HG03039 (cell line): ENCODE results near the gene BIRC3.
"Not testable (repeated sequence)": the region's sequence is repeated elsewhere in the genome, so short reads cannot be mapped to it uniquely, and the experiment has no call there.

ENCODE experiments used
- ATAC-seq: cut with Tn5 transposase; IDR thresholded peaks from one replicate; pipeline ENCODE4 v1.9.1; 2021; ENCODE audit warnings: mild to moderate bottlenecking, moderate library complexity; ENCODE audit not compliant: unreplicated experiment

Gene BIRC3

DNA sequence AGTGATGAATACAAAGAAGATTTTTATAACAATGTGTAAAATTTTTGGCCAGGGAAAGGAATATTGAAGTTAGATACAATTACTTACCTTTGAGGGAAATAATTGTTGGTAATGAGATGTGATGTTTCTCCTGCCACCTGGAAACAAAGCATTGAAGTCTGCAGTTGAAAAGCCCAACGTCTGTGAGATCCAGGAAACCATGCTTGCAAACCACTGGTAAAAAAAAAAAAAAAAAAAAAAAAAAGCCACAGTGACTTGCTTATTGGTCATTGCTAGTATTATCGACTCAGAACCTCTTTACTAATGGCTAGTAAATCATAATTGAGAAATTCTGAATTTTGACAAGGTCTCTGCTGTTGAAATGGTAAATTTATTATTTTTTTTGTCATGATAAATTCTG lies 5.3 kb downstream of the BIRC3 start:
- ATAC-seq, result no peak

DNA sequence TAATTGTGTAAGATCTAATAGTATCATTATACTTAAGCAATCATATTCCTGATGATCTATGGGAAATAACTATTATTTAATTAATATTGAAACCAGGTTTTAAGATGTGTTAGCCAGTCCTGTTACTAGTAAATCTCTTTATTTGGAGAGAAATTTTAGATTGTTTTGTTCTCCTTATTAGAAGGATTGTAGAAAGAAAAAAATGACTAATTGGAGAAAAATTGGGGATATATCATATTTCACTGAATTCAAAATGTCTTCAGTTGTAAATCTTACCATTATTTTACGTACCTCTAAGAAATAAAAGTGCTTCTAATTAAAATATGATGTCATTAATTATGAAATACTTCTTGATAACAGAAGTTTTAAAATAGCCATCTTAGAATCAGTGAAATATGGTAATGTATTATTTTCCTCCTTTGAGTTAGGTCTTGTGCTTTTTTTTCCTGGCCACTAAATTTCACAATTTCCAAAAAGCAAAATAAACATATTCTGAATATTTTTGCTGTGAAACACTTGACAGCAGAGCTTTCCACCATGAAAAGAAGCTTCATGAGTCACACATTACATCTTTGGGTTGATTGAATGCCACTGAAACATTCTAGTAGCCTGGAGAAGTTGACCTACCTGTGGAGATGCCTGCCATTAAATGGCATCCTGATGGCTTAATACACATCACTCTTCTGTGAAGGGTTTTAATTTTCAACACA lies 6.4 kb downstream of the BIRC3 start:
- no peak for ATAC-seq

DNA sequence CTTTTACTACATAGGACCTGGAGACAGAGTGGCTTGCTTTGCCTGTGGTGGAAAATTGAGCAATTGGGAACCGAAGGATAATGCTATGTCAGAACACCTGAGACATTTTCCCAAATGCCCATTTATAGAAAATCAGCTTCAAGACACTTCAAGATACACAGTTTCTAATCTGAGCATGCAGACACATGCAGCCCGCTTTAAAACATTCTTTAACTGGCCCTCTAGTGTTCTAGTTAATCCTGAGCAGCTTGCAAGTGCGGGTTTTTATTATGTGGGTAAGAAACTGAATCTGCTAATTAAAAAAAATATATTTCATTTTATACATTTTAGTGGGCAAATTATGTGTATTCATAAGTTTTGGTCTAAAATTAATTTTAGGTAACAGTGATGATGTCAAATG lies 7.8 kb downstream of the BIRC3 start:
- no peak for ATAC-seq

DNA sequence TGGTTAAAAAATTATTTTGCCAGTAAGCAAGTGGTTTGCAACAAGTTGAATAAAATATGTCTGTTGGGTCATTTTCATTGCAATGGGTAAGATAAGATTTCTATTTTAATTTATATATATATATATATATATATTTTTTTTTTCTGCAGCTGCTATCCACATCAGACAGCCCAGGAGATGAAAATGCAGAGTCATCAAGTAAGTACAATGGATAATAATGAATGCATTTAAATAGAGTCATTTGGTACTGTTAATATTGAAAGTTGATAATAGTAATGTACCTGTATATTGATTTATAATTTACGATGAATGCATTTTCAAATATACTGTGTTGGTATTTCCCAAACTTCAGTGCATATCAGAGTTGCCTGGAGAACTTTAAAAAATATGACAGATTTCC lies 11.5 kb downstream of the BIRC3 start:
- no peak for ATAC-seq

DNA sequence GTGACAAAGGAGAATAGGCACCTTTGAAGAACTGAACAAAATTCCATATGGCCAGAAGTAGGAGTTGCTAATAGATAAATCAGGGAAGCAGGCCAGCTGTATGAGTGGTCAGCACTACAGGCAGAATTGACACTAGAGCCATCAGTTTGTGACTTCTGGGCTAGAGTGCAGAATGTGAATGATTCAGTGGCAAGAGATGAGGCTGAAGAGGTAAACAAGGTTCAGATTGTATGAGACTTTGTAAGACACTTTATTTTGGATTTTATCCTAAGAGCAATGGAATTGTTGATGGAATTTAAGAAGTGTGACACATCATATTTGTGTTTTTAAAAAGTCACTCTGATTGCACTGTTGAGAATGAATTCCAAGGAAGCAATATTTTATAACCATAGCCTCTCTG lies 12.9 kb downstream of the BIRC3 start:
- ATAC-seq, result no peak

DNA sequence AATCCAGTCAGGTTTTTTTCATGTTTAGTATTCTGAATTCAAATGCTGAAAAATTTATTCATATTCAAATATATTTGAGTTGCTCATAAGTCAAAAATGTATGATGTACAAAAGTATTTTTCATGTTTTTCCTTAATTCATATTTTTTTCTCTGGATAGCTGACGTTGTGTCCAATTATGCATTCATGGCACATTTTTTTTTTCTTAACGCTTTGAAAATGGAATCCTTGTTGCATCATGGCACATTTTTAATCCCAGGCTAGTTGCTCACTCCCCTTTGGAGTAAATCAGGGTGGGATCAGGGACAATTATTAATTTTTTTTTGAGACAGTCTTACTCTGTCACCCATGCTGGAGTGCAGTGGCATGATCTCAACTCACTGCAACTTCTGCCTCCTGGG lies 14.1 kb downstream of the BIRC3 start:
- ATAC-seq, result no peak

DNA sequence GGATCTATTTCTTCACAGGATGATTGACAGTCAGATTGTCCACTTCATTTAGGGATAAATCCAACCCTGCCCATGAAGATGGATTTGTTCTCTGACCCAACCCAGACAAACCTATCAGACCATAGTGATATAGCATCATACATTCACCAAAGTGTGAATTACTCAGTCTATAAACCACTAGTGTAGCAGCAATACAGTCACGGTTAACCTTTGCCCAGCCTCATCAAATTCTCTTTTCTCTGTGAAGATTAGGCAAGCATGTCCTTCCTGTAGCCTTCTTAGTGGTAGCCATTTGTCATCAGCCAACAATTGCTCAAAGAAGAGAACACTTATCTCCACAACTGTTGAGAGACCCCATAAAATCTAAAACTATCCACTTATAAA lies 15.3 kb downstream of the BIRC3 start:
- no peak for ATAC-seq

DNA sequence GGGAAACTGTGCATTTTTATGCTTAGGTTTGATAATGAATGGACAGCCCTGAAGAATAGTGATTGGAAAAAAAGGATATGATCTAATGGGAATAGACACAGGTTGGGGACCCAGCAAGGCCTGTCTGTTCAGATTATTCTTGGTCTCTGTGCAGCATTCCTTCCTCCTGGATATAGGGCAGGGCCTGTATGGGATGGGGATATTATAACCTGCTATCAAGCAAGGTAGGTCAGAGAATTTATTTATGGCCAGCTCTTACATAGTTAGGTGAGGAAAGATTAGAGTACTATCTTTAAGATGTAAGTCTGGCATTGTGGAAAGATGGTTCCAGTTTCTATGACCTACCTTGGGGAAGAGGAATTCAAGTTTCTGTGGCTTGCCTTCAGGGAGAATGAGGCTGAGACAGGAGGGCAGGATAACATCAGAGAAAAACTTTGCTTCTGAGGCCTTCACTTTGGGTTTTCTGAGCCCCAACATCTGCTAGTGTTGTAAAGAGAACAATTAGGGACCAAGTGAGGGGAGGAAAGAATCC lies 21.3 kb downstream of the BIRC3 start:
- no peak for ATAC-seq

DNA sequence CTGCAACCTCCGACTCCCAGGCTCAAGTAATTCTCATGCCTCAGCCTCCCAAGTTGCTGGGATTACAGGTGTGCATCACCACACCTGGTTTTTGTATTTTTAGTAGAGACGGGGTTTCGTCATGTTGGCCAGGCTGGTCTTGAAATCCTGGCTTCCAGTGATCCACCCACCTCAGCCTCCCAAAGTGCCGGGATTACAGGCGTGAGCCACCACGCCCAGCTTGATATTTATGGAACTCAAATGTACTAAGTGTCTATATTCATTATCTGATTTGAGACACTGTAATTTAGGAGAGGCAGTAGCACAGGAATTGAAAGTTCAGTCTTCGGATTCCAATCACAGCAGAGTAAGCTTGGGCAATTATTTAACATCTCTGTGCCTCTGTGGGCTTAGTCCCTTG lies 24.0 kb downstream of the BIRC3 start:
- ATAC-seq, result not testable (repeated sequence)

DNA sequence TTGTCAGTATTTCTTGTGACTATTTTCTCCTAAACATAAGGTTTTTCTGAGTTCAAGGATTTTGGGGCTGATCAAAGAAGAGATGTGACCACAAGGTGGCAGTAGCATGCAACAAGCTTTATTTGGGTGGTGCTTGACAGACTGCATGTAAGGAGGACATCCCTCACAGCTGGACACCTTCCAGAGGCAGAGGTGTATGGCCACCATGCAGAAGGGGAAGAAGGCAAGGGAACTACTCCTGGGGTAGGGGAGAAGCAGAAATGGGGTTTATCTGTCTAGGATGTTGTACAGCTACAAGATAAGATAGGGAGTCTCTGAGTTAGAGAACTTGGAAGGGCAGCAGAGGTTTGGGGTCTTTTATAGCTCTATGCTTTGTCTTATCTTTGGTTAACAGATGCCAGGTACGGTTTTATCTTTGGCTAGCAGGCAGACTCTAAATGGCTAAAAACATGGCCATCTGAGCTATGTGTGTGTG lies 24.6 kb downstream of the BIRC3 start:
- no peak for ATAC-seq

DNA sequence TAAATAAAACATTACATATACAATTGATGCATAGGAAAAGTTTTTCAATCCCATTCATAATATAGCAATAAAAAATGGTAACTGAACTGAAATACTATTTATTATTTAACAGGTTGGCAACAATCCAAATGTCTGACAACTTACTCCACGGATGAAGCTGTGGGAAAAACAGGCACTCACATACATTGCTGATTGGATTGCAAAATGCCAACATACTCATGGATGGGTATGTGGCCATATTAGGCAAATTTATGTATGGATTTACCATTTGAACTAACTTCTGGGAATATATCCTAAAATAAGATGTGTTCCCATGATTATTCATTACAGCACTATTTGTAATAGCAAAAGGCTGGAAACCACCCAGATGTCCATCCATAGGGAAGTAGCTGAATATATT lies 26.5 kb downstream of the BIRC3 start:
- ATAC-seq, result no peak

DNA sequence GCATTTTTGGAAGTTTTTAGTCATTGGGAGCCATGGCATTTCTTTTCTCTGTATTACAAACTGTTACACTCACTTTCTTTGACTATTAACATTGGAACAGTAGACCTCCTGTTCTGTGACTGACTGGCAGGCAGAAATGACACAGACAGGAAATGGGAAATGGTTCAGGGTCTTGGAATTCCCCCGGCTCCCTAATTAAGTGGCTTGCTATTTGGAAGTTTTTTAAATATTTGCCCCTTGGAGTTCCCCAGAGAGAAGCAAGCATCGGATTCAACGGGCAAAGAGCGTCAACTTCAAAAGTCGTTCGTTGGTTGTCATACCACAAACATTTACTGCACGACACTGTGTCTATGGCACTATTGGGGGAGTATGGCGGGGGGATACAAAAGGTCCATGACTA lies 28.6 kb downstream of the BIRC3 start:
- ATAC-seq, result no peak

DNA sequence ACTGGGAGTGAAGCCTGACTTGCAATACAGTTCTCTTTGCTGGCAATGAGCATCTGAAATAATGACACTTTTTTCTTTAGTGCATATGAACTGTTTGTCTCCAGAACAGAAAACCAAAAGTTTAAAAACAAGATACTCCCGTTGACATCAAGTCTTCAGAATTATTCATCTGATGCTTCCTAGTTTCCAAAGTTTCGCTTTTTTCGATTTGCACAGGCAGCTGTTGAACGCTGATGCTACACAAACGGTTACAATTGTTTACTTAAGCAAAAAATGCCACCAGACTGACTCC lies 29.1 kb downstream of the BIRC3 start:
- no peak for ATAC-seq

DNA sequence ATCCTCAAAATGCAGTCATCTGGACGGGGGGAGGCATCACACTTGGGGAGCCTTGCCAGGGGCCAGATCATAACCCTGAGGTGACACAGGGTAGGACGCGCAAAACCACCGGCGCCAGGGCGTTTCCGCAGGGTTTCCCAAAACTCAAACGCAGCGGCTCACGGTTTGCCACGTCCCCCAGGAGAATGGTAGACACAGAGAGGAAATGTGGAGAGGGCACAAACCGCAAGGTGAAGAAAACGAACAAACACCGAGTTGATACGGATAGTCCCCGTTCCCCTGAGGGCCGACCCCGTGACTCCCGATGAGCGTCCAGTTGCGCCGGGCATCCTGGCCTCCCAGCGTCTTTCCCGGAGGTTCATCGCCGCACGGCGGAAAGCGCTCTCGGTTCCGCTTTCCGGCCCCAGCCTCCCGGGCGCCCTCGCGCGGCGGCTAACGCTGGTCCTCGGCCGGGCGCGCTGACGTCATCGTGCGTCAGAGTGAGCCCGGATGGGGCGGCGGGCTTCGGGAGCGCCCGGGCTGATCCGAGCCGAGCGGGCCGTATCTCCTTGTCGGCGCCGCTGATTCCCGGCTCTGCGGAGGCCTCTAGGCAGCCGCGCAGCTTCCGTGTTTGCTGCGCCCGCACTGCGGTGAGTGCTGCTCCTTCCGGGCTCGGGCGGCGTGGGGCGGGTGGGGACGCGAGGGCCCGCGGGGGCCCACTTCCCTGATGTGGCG lies 29.6 kb downstream of the BIRC3 start, which contains the start of gene BIRC2:
BIRC2 (plus strand) TSS at position 467 of the 714 bp plus-strand sequence. CDS start 2,641 bp downstream, outside the sequence.
- ATAC-seq, result peak; percentile 83

DNA sequence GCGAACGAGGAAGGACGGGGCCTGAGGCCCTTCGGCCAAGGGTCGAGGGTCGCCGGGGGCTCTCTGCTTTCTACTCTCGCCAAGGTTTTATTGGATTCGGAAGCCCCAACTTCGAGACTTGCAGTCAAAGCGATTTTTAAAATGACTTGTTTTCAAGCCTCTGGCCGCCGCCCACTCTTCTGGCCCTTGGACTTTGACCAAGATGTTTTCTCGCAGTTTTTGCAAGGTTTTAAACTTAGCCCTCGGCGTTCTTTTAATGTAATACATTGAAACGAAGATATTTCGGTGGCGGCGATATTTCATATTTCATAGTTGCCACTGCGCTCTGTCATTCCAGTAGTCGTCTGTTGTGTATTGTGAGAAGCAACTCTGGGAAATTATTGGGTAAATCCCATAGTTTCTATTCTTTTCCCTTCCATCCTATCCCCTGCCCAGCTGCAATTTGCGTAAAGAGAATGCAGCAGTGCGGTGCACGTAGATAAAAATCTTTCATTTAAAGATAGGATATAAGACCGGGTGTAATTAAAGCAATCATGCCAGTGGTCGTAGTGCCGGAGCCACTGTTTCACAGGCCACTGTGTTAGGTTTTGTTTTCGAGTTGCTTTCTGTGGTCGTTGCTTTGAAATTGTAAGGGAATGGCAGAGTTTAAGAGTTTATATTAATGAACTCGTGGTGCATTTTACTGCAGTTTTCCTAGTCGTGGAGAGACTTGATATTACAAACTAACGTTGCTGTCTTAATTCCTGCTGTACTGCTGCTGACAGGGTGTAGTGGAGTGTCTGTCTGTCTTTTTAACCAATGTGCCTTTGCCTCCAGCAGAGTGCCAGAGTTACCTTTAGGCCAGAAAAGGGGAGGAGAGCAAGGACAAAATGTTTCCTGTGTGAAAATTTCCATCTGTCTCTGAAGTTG lies 30.4 kb downstream of the BIRC3 start:
- peak; percentile 6 for ATAC-seq

DNA sequence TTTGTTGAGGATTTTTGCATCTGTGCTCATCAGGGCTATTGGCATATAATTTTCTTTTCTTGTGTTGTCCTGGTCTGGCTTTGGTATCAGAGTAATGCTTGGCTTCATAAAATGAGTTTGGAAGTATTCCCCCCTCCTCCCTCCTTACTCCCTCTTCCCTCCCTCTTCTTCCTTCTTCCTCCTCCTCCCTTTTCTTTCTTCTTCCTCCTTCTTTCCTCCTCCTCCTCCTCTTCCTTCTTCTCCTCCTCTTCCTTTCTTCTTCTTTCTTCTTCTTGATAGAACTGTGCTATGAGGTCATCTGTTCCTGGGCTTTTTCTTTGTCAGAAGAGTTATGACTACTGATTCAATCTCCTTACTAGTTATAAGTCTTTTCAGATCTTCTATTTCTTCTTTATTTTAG lies 39.8 kb downstream of the BIRC3 start:
- no peak for ATAC-seq

DNA sequence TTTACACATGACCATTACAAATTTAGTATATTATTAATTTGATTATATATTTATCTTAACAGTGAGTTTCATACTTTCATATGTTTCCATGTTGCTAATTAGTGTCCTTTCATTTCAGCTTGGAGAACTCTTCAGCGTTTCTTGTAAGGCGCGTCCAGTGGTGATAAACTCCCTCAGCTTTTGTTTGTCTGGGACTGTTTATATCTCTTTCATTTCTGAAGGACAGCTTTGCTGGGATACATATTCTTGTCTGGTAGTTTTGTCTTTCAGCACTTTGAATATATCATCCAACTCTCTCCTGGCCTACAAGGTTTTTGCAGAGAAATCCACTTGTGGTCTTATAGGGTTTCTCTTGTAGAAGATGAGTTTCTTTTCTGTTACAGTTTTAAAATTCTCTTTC lies 42.1 kb downstream of the BIRC3 start:
- no peak for ATAC-seq

DNA sequence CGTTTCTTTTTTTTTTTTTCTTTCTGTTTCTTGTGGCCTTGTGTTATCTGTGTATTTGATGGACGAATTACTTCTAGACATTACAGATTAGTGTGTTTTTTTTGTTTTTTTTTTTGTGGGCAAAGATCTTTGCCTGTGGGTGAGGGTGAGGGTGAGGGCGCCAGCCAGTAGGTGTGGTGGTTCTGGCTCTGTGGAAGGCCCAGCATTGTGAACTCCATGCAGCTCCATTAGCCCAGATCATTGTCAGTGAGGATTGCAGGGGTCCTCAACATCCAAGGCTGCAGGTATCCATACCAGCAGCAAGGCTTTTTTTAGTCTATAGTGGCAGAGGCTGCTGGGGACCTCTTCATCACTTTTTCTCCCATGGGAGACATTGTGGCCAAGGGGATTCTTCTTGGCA lies 43.4 kb downstream of the BIRC3 start:
- no peak for ATAC-seq

DNA sequence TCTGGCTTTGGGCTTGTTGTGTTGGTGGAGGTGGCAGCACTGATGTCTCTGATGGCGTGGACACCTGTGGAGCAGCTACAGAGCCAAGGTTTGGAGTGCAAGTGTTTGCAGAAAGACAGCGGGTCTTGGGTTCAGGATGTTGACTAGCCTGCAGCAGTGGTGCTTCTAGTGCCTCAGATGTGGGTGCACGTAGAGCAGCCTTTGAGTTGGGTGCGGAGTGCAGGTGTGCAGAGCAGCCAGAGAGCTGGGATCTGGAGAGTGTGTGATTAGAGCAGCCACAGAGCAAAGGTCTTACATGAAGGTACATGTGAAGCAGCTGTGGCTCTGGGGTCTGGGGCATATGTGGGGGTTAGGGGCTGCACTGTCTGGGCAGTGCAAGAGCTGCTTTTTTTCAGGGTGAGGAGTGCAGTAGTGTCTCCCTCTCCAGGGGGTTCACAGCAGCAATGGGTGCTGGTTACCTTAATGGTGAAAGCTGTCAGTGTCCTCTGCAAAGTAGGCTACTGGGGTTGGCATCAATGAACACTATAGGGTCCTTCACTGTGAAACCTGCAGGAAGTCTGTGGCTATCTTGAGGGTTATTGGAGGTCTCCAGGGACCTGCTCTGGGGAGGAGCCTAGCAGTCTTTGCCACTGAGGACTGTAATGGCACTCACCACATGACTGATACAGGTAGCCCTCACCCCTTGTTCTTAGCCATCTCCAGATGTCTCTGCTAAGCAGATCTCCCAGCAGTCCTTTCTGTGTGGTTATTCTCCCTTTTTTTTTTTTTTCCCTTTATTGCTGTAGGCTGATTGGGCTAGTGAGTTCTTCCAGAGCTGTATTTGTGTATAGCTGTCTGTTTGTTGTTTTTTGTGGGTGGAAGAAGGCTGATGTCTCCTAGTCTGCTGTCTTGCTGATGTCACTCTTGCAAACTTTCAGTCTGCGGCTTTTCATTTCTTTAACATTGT lies 44.1 kb downstream of the BIRC3 start:
- no peak for ATAC-seq

DNA sequence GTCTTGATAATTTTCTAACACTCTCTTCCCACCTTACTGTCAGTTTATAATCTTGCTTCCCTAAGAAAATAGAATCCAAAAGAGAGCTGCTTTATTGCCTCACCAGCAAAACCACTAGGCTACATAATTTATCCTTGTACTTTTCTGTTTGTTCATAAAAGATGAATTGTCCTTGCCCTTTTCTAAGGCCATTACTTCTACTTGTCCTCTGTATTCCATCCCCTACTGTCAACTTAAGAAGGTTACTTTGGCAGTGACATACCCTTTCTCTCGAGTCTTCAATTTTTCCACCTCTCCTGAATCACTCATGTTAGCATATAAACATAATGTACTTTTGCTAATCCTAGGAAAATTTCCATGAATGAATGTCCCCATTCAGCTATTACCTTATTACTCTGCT lies 47.7 kb downstream of the BIRC3 start:
- ATAC-seq, result no peak
